HepG2 (cell line): ENCODE data around the gene NME8. TPM values are rescaled to one million over a fixed set of nuclear protein-coding genes. Genes with fewer than 3 reads are reported as not detected.

ENCODE experiments used
- GPN1 ChIP-seq: sonication (generic); formaldehyde crosslinking; IDR thresholded peaks from 2 replicates; pipeline ENCODE4 v1.5.1; 2020; ENCODE audit warnings: missing genetic modification reagents, borderline replicate concordance
- KLF16 ChIP-seq, 2 experiments: sonication (generic) in 1 of 2; formaldehyde crosslinking in 1 of 2; IDR thresholded peaks; 2 replicates each; pipeline versions ENCODE4 v1.6.1 to v1.8.0; 2016 to 2023; ENCODE audit warnings: missing genetic modification reagents in 2 of 2, missing compliant biosample characterization in 1 of 2
- MAFF ChIP-seq: IDR thresholded peaks from 2 replicates; pipeline ENCODE4 v1.6.1; 2011; ENCODE audit warnings: low read depth, low read length, improper control_type of control experiment
- MAFG ChIP-seq: sonication (generic); formaldehyde crosslinking; IDR thresholded peaks from 2 replicates; pipeline ENCODE4 v1.5.1; 2020; ENCODE audit warnings: mild to moderate bottlenecking, missing genetic modification reagents
- MBNL3 ChIP-seq: fragments of 250-450 bp; sonication (Bioruptor Pico); conservative IDR thresholded peaks from 2 replicates; pipeline ENCODE4 v1.8.0; 2022; ENCODE audit warnings: mild to moderate bottlenecking, inconsistent platforms
- NR2F2 ChIP-seq: IDR thresholded peaks from 2 replicates; pipeline ENCODE4 v1.6.1; 2012; ENCODE audit warnings: low read depth, inconsistent platforms, borderline replicate concordance
- ONECUT2 ChIP-seq: sonication (generic); formaldehyde crosslinking; IDR thresholded peaks from 2 replicates; pipeline ENCODE4 v1.4.0; 2020; ENCODE audit warnings: missing genetic modification reagents
- PITX1 ChIP-seq: sonication (generic); formaldehyde crosslinking; IDR thresholded peaks from 2 replicates; pipeline ENCODE4 v1.5.1; 2020; ENCODE audit warnings: mild to moderate bottlenecking, missing genetic modification reagents
- PTBP1 ChIP-seq: fragments of 200-400 bp; formaldehyde crosslinking; IDR thresholded peaks from 2 replicates; pipeline ENCODE4 v1.6.1; 2018; ENCODE audit warnings: low read length, low read depth; ENCODE audit not compliant: poor library complexity, severe bottlenecking
- SETDB1 ChIP-seq: sonication (generic); formaldehyde crosslinking; IDR thresholded peaks from 2 replicates; pipeline ENCODE4 v1.5.1; 2020; ENCODE audit warnings: missing genetic modification reagents, mild to moderate bottlenecking, borderline replicate concordance
- SRY ChIP-seq: sonication (generic); formaldehyde crosslinking; IDR thresholded peaks from 2 replicates; pipeline ENCODE4 v1.8.0; 2022; ENCODE audit warnings: mild to moderate bottlenecking, missing genetic modification reagents
- SSRP1 ChIP-seq: IDR thresholded peaks from 2 replicates; pipeline ENCODE4 v1.6.1; 2016; ENCODE audit warnings: control low read depth
- TAF1 ChIP-seq: sonication (generic); formaldehyde crosslinking; IDR thresholded peaks from 2 replicates; pipeline ENCODE4 v1.4.0; 2020; ENCODE audit warnings: missing genetic modification reagents
- WIZ ChIP-seq: sonication (generic); formaldehyde crosslinking; IDR thresholded peaks from 2 replicates; pipeline ENCODE4 v1.5.1; 2020; ENCODE audit warnings: mild to moderate bottlenecking, missing genetic modification reagents
- ZFP90 ChIP-seq: sonication (generic); formaldehyde crosslinking; IDR thresholded peaks from 2 replicates; pipeline ENCODE4 v1.8.0; 2022; ENCODE audit warnings: missing genetic modification reagents, mild to moderate bottlenecking, inconsistent platforms, borderline replicate concordance
- ZMYM4 ChIP-seq: sonication (generic); formaldehyde crosslinking; IDR thresholded peaks from 2 replicates; pipeline ENCODE4 v1.8.1; 2023; ENCODE audit warnings: mild to moderate bottlenecking, missing genetic modification reagents
- ZNF282 ChIP-seq: fragments of 450-650 bp; IDR thresholded peaks from 2 replicates; pipeline ENCODE4 v1.6.1; 2018; ENCODE audit not compliant: partially characterized antibody
- ZNF331 ChIP-seq: sonication (generic); formaldehyde crosslinking; IDR thresholded peaks from 2 replicates; pipeline ENCODE4 v1.4.0; 2020; ENCODE audit warnings: missing genetic modification reagents
- ZNF557 ChIP-seq: sonication (generic); formaldehyde crosslinking; IDR thresholded peaks from 2 replicates; pipeline ENCODE4 v1.4.0; 2020; ENCODE audit warnings: missing genetic modification reagents
- ZNF589 ChIP-seq: sonication (generic); formaldehyde crosslinking; conservative IDR thresholded peaks from 2 replicates; pipeline ENCODE4 v1.8.0; 2022; ENCODE audit warnings: mild to moderate bottlenecking, moderate library complexity, missing genetic modification reagents
- ZNF747 ChIP-seq: sonication (generic); formaldehyde crosslinking; IDR thresholded peaks from 2 replicates; pipeline ENCODE4 v1.8.1; 2023; ENCODE audit warnings: missing genetic modification reagents, mild to moderate bottlenecking, borderline replicate concordance
- polyA plus RNA-seq, 8 experiments: library from polyadenylated mRNA; depleted of rRNA in 3 of 8; stranded (reverse) in 7 of 8; unstranded in 1 of 8; fragments of >200 nt; fragmentation: Illumina TruSeq in 4 of 8; extraction: Trizol in 4 of 8; gene quantifications; 2 replicates each; pipeline versions ENCODE4 v1.2.1 to v1.2.3, GENCODE V29; 2011 to 2016; ENCODE audit warnings: low read depth in 4 of 8, missing spikeins in 1 of 8, mixed read lengths in 1 of 8; ENCODE audit not compliant: insufficient read depth in 1 of 8
- total RNA-seq, 5 experiments: library from RNA; depleted of rRNA; stranded (reverse); fragments of >200 nt; fragmentation: Illumina TruSeq; extraction: Trizol; gene quantifications; 2 replicates each; pipeline ENCODE4 v1.2.3, GENCODE V29; 2016; ENCODE audit warnings: low read depth in 1 of 5
- TF ChIP-seq, protein P1 (sequence below): sonication (generic); formaldehyde crosslinking; IDR thresholded peaks from 2 replicates; pipeline ENCODE4 v1.4.0; 2020; ENCODE audit warnings: low read depth, mild to moderate bottlenecking, missing genetic modification reagents
- TF ChIP-seq, protein P2 (sequence below): IDR thresholded peaks from 2 replicates; pipeline ENCODE4 v1.6.1; 2016
- TF ChIP-seq, protein P3 (sequence below), 2 experiments: fragments of 450-650 bp in 1 of 2; sonication (generic) in 1 of 2; formaldehyde crosslinking; IDR thresholded peaks; 2 replicates each; pipeline versions ENCODE4 v1.5.0 to v1.8.0; 2020 to 2022; ENCODE audit warnings: mild to moderate bottlenecking in 1 of 2, missing genetic modification reagents in 1 of 2
- TF ChIP-seq, protein P4 (sequence below): sonication (generic); formaldehyde crosslinking; IDR thresholded peaks from 2 replicates; pipeline ENCODE4 v1.5.1; 2020; ENCODE audit warnings: missing genetic modification reagents, mild to moderate bottlenecking, borderline replicate concordance

NME8 gene
- total and polyA plus RNA-seq, 2 of the 13 experiments (the other 11 are each of a cell fraction or from before 2014, with no cell fraction given), result not detected

DNA sequence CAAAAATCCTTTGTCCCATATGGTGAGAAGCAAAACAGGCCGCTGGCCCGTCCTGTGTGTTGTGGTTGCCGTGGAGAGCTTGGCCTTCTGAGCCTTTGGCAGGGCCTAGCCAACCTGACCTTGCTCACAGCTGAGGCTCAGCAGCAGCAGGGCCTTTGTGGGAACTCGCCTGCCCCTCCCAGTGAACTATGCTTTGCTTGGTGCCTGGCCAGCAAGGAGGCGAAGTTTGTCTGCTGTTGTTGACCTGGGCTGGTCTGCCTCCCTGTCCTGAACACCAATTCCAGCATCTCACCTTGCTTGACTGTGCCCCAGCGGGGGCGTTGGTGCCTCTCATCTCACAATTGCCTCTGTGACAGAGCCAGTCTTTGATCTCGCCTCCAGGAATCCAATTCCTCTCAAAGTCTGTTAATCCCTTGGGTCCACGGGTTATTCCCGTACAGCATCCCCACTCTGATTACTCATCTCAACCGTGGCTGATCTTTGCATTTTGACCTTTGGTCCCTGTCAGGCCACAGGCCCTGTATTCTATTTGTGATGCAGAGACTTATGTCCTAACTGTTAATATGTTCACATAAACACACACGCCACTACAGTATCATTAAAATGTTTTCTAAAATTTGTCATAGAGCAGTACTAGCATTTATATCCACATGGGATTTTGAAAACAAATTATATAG is 94.7 kb downstream of the NME8 start (continued):
- TF ChIP-seq, protein P1, sequence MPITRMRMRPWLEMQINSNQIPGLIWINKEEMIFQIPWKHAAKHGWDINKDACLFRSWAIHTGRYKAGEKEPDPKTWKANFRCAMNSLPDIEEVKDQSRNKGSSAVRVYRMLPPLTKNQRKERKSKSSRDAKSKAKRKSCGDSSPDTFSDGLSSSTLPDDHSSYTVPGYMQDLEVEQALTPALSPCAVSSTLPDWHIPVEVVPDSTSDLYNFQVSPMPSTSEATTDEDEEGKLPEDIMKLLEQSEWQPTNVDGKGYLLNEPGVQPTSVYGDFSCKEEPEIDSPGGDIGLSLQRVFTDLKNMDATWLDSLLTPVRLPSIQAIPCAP, result no peak
- no peak for TF ChIP-seq GPN1 (CRISPR knock-in tag)
- no peak for TF ChIP-seq ZNF557
- TF ChIP-seq SSRP1 (CRISPR knock-in tag), result peak; percentile 76; the same call in 1 of the 2 replicates
- no peak for TF ChIP-seq PTBP1
- peak; percentile 48; the same call in 1 of the 2 replicates for TF ChIP-seq ZFP90 (CRISPR knock-in tag)
- TF ChIP-seq WIZ (CRISPR knock-in tag), result 0 out of 2 replicates have a peak, but pooled peaks have one; percentile 70
- peak; percentile 58; the same call in 1 of the 2 replicates for TF ChIP-seq ZNF747 (CRISPR knock-in tag)
- TF ChIP-seq, protein P2, sequence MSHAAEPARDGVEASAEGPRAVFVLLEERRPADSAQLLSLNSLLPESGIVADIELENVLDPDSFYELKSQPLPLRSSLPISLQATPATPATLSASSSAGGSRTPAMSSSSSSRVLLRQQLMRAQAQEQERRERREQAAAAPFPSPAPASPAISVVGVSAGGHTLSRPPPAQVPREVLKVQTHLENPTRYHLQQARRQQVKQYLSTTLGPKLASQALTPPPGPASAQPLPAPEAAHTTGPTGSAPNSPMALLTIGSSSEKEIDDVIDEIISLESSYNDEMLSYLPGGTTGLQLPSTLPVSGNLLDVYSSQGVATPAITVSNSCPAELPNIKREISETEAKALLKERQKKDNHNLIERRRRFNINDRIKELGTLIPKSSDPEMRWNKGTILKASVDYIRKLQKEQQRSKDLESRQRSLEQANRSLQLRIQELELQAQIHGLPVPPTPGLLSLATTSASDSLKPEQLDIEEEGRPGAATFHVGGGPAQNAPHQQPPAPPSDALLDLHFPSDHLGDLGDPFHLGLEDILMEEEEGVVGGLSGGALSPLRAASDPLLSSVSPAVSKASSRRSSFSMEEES (CRISPR knock-in tag), result peak; percentile 89
- TF ChIP-seq, protein P3, sequence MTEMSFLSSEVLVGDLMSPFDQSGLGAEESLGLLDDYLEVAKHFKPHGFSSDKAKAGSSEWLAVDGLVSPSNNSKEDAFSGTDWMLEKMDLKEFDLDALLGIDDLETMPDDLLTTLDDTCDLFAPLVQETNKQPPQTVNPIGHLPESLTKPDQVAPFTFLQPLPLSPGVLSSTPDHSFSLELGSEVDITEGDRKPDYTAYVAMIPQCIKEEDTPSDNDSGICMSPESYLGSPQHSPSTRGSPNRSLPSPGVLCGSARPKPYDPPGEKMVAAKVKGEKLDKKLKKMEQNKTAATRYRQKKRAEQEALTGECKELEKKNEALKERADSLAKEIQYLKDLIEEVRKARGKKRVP (CRISPR knock-in tag; IDR thresholded peaks at IDR 0.05), result peak in 1 of 2 experiments; percentile 82; a peak in 2 of 4 replicates
- no peak; the same call in 1 of the 2 replicates for TF ChIP-seq MAFF
- peak; percentile 53; the same call in 1 of the 2 replicates for TF ChIP-seq ONECUT2
- TF ChIP-seq ZMYM4 (CRISPR knock-in tag), result peak; percentile 98
- TF ChIP-seq, protein P4, sequence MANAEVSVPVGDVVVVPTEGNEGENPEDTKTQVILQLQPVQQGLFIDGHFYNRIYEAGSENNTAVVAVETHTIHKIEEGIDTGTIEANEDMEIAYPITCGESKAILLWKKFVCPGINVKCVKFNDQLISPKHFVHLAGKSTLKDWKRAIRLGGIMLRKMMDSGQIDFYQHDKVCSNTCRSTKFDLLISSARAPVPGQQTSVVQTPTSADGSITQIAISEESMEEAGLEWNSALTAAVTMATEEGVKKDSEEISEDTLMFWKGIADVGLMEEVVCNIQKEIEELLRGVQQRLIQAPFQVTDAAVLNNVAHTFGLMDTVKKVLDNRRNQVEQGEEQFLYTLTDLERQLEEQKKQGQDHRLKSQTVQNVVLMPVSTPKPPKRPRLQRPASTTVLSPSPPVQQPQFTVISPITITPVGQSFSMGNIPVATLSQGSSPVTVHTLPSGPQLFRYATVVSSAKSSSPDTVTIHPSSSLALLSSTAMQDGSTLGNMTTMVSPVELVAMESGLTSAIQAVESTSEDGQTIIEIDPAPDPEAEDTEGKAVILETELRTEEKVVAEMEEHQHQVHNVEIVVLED (CRISPR knock-in tag), result peak; percentile 67; the same call in 1 of the 2 replicates
- TF ChIP-seq ZNF589 (CRISPR knock-in tag), result peak; percentile 89; the same call in 1 of the 2 replicates
- TF ChIP-seq ZNF331 (CRISPR knock-in tag), result peak; percentile 95
- no peak for TF ChIP-seq SETDB1 (CRISPR knock-in tag)
- TF ChIP-seq KLF16 (CRISPR knock-in tag; IDR thresholded peaks at IDR 0.05), result peak in 1 of 2 experiments; percentile 76; a peak in 1 of 4 replicates
- no peak for TF ChIP-seq SRY (CRISPR knock-in tag)
- no peak for TF ChIP-seq MAFG
- TF ChIP-seq PITX1 (CRISPR knock-in tag), result peak; percentile 100
- no peak for TF ChIP-seq MBNL3
- TF ChIP-seq NR2F2, result peak; percentile 87; the same call in 1 of the 2 replicates
- peak; percentile 53; the same call in 1 of the 2 replicates for TF ChIP-seq TAF1 (CRISPR knock-in tag)
- no peak for TF ChIP-seq ZNF282
